DND-41 (cell line): ENCODE data around the gene OXCT1.
"Not testable (repeated sequence)": the region's sequence is repeated elsewhere in the genome, so short reads cannot be mapped to it uniquely, and the experiment has no call there.

Experiments
- EZH2 ChIP-seq: IDR thresholded peaks from 3 replicates; pipeline ENCODE4 v1.6.1; 2012; ENCODE audit warnings: borderline replicate concordance, low read depth, mild to moderate bottlenecking, moderate library complexity, low read length, inconsistent platforms; ENCODE audit not compliant: severe bottlenecking
- TF ChIP-seq, protein P1 (sequence below): IDR thresholded peaks from 2 replicates; pipeline ENCODE4 v1.5.1; 2012; ENCODE audit warnings: borderline replicate concordance, low read length, moderate library complexity, mild to moderate bottlenecking; ENCODE audit not compliant: poor library complexity, severe bottlenecking; ENCODE audit errors: extremely low read depth

DNA sequence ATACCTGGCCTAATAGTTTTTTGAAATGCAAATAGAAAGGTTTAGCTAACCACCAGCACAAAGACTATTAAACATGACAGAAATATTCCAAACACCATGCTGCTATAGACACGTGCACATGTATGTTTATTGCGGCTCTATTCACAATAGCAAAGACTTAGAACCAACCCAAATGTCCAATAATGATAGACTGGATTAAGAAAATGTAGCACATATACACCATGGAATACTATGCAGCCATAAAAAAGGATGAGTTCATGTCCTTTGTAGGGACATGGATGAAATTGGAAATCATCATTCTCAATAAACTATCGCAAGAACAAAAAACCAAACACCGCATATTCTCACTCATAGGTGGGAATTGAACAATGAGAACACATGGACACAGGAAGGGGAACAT is 55.9 kb downstream of the OXCT1 start:
- TF ChIP-seq, protein P1, sequence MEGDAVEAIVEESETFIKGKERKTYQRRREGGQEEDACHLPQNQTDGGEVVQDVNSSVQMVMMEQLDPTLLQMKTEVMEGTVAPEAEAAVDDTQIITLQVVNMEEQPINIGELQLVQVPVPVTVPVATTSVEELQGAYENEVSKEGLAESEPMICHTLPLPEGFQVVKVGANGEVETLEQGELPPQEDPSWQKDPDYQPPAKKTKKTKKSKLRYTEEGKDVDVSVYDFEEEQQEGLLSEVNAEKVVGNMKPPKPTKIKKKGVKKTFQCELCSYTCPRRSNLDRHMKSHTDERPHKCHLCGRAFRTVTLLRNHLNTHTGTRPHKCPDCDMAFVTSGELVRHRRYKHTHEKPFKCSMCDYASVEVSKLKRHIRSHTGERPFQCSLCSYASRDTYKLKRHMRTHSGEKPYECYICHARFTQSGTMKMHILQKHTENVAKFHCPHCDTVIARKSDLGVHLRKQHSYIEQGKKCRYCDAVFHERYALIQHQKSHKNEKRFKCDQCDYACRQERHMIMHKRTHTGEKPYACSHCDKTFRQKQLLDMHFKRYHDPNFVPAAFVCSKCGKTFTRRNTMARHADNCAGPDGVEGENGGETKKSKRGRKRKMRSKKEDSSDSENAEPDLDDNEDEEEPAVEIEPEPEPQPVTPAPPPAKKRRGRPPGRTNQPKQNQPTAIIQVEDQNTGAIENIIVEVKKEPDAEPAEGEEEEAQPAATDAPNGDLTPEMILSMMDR: not testable (repeated sequence)
- TF ChIP-seq EZH2: not testable (repeated sequence)
